HTR-8/SVneo (cell line): ENCODE data around the gene OGFOD3.
A peak's percentile ranks its signal among the peaks of the same experiment; 100 is the strongest.
"Not testable (repeated sequence)": the region's sequence is repeated elsewhere in the genome, so short reads cannot be mapped to it uniquely, and the experiment has no call there.

Source experiments
- DNase-seq: peaks from one replicate; pipeline ENCODE4 v3.0.0; 2011; ENCODE audit warnings: low spot score, mixed read lengths; ENCODE audit not compliant: insufficient read length
- FAIRE-seq: peaks from 2 replicates; lab custom pipeline; 2011; peaks lifted over from hg19 to GRCh38; lab: Jason Lieb, UNC

OGFOD3 gene

GRCh38 chr17:82391496-82392066, 26.8 kb downstream of the OGFOD3 start:
- no peak for FAIRE-seq

GRCh38 chr17:82390860-82391435, 27.4 kb downstream of the OGFOD3 start:
- FAIRE-seq (no peak), DNase-seq (no peak)

More at GRCh38 chr17:82391496-82392066, 26.8 kb downstream of the OGFOD3 start:
- DNase-seq = no peak

DNA sequence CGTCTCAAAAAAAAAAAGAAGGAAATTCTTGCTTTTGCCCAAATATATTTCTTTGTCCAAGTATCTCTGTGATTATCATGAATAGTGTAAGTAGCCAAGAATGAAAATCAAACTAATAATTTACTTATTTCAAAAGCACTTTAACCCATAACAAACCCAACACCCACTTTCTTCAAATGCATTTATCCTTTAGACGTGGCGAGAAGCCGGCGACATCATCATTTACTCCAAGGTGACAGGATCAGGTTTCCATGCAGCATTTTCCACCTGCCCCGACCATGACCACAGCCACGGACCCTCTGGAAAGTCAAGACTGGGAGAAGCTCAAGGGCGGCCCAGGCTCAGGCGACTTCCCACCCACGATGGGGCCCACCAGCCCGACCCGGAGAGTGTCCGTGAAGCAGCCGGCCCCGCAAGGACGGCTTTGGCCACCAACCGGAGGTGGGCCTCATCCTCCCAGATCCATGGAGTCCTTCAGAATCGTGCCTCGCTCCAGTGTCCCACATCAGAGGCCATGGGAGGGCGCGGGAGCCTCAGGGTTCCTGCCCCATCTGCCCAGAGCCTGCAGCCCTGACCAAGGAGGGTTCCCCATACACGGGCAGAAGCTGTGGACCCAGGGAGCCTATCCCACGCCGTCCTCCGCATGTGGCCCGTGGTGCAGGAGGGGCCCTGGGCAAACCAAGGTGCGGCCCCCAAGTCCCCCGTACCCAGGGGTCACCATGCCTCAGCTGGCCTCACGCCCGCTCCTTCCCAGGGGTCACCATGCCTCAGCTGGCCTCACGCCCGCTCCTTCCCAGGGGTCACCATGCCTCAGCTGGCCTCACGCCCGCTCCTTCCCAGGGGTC, 28.1 kb downstream of the OGFOD3 start:
- no peak for DNase-seq

DNA sequence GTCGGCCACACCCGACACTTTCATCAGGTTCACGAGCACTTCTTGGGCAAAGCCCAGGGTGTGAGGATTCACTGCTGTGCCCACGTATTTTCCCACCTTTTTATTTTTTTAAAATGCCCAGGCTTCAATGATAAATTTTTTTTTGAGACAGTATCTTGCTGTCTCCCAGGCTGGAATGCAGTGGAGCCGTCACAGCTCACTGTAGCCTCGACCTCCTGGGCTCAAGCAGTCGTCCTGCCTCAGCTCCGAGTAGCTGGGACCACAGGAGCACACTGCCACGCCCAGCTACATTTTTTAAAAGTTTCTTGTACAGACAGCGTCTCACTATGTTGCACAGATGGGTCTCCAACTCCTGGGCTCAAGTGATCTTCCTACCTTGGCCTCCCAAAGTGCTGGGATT, 29.0 kb downstream of the OGFOD3 start:
- no peak for FAIRE-seq
- DNase-seq = no peak

More for the DNA sequence above, 28.1 kb downstream of the OGFOD3 start:
- FAIRE-seq = no peak

GRCh38 chr17:82388922-82389283, 29.5 kb downstream of the OGFOD3 start:
- DNase-seq (no peak), FAIRE-seq (no peak)

- FAIRE-seq (no peak), DNase-seq (no peak)
Observed at GRCh38 chr17:82388223-82388921, 30.0 kb downstream of the OGFOD3 start.

- DNase-seq (no peak), FAIRE-seq (no peak)
Observed at GRCh38 chr17:82387705-82388106, 30.7 kb downstream of the OGFOD3 start.

- FAIRE-seq (no peak), DNase-seq (no peak)
Observed at GRCh38 chr17:82386881-82387704, 31.3 kb downstream of the OGFOD3 start.

- no peak for DNase-seq
- FAIRE-seq = no peak
Observed at GRCh38 chr17:82386255-82386831, 32.0 kb downstream of the OGFOD3 start.

DNA sequence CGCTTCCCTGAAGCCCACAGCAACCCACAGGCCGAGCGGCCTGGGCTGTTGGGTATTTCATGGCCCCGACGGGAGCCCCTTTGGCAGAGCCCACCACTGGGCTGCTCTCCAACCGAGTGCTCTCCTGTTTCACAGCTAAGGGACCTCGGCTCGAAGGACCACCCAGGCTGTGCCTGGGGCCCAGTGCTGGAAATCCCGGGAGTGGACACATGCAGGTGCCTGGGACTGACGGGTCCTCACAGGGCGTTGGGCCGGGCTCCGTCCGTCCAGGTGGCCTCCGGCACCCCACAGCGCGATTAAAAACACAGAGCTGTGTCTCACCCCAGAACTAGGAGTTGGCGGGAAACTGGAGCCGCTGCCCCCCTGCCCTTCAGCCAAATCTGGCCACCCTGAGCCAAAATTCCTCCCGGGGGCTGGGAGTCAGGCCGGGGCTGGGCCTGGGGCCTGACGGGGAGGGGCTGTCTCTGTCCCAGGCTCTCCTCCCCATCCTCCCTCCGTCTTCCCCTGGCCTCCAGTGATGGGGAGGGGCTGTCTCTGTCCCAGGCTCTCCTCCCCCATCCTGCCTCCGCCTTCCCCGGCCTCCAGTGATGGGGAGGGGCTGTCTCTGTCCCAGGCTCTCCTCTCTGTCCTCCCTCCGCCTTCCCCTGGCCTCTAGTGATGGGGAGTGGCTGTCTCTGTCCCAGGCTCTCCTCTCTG, 32.7 kb downstream of the OGFOD3 start:
- DNase-seq (no peak), FAIRE-seq (no peak)

DNA sequence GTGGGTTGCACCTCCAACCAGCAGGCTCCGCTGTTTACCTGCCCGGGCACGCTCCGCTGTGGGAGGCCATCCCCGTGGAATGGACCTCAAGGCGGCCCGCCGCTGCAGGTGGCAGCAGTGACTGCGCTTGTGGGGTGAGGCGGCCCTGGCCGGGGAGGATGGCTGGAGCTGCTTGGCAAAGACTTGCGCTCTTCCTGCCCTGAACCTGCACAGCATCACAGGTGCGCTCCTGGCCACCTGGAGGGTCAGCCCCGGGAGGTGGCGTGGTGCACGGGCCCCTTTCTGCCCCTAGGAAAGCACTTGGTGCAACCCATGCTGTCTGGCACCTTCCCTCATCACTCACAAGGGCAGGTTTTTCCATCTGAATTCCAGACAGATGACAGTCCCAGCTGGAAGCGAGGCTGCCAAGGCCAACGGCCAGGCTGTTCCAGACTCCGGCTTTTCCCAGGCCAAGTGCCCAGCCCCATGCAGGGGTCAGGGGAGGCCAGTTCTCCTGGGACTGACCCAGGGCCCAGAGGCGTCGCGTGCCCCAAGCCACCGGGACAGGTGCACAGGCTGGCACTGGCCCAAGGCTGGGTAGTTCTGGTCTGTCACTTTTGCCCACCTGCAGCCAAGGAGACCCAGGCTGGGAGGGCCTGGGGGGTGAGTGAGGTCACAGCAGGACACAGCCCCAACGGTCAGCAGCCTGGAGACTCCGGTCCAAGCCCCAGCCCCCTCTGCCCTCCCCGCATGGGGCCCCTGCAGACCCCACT, 33.5 kb downstream of the OGFOD3 start:
- DNase-seq (peak; percentile 59), FAIRE-seq (no peak)

GRCh38 chr17:82384051-82384729, 34.2 kb downstream of the OGFOD3 start:
- FAIRE-seq (no peak), DNase-seq (no peak)

DNA sequence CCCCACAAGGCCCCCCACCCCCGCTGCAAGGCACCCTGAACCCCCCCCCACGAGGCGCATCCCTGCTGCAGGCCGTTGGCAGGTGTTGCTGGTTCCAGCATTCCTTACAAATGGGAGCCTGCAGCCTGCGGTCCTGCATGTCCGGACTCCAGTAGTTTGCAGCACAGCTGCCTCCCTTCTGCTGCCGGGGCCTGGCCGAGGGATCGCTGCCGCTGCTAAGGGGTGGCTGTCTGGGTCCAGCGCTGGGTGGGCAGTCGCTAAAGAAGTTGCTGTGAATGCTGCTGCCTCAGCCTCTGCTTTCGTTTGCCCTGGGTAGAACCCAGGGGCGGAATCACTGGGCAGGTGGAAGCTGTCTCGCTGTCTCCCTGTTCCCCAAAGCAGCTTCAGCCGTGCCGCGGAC, 35.0 kb downstream of the OGFOD3 start:
- FAIRE-seq (no peak), DNase-seq (no peak)

GRCh38 chr17:82382933-82383255, 35.5 kb downstream of the OGFOD3 start:
- FAIRE-seq (no peak), DNase-seq (no peak)

DNA sequence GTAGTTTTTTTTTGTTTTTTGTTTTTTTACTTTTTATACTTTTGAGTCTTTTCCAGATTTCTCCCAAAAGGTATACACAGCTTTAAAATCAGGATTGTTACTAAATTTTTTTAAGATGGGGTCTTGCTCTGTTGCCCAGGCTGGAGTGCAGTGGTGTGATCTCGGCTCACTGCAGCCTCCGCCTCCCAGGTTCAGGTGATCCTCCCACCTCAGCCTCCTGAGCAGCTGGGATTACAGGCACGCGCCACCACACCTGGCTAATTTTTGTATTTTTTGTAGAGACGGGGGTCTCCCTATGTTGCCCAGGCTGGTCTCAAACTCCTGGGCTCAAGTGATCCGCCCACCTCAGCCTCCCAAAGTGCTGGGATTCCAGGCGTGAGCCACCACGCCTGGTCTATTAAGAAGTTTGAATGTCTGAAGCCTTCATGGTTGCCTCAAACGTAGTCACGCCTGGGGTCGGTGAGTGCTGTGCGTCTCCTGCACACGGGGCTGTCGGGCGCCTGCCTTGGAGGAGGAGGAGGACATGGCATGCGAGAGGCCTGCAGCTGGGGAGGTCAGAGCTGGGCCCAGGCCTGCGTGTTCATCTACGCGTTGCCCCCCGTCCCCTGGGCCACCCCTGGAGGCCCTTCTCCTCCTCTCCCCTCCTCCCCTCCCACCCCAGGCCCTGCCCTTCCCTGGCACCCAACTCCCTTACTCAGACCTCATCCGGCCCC, 36.0 kb downstream of the OGFOD3 start:
- not testable (repeated sequence) for FAIRE-seq, DNase-seq

GRCh38 chr17:82381703-82382009, 36.7 kb downstream of the OGFOD3 start:
- DNase-seq, FAIRE-seq: not testable (repeated sequence)

DNA sequence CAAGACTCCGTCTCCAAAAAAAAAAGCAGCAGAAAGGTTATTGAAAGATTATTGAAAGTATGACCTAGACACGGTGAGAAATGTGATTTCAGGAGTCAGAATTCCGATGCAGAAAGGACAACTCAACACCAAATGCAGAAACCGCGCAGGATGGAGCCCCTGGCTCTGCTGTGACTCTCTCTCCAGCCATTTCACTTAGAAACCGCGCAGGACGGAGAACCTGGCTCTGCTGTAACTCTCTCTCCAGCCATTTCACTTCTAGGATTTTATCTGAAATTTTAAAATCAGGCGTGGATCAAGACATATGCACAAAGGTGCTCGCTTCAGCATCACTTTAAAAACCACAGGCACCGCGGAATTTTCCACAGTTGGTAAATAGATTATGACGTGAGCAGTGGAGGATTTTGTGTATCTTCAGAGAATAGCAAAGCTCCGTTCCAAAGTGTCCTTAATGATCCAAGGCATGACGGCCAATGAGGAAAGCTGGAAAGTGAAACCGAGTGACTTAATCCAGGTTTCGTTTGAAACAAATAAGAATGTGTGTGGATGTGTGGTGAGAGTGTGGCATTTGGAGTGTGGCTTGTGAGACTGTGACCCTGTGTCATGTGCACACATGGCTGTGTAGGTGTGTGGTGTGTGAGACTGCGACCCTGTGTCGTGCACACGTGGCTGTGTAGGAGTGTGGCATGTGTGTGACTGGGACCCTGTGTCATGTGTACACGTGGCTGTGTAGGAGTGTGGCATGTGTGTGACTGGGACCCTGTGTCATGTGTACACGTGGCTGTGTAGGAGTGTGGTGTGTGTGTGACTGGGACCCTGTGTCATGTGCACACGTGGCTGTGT, 37.3 kb downstream of the OGFOD3 start:
- FAIRE-seq (peak; percentile 99), DNase-seq (no peak)
